Activated CD8-positive, alpha-beta memory T cell treated with anti-CD3 and anti-CD28 coated beads for 24 hours (primary cell): ENCODE data around the gene RACGAP1.
"Not testable (repeated sequence)": the region's sequence is repeated elsewhere in the genome, so short reads cannot be mapped to it uniquely, and the experiment has no call there.

Experiments
- DNase-seq: peaks from one replicate; pipeline ENCODE4 v3.0.0-alpha.2; 2020

The RACGAP1 gene

GRCh38 chr12:50055831-50056638 lies 30.7 kb upstream of the RACGAP1 start:
- peak; percentile 88 for DNase-seq

- DNase-seq, result no peak
These were observed 28.3 kb upstream of the RACGAP1 start for GRCh38 chr12:50053583-50053982.

- no peak for DNase-seq
These were observed 27.7 kb upstream of the RACGAP1 start for GRCh38 chr12:50052964-50053363.

- no peak for DNase-seq
These were observed 27.2 kb upstream of the RACGAP1 start for GRCh38 chr12:50052544-50052943.

GRCh38 chr12:50051101-50051806 lies 26.0 kb upstream of the RACGAP1 start:
- DNase-seq, result no peak

- DNase-seq, result no peak
These were observed 25.3 kb upstream of the RACGAP1 start for GRCh38 chr12:50050410-50051098.

- DNase-seq, result no peak
These were observed 24.8 kb upstream of the RACGAP1 start for GRCh38 chr12:50050119-50050385.

GRCh38 chr12:50049254-50050118 lies 24.2 kb upstream of the RACGAP1 start:
- no peak for DNase-seq

- DNase-seq, result no peak
These were observed 22.5 kb upstream of the RACGAP1 start for GRCh38 chr12:50047693-50048250.

- DNase-seq, result no peak
These were observed 18.6 kb upstream of the RACGAP1 start for GRCh38 chr12:50043854-50044253.

GRCh38 chr12:50043308-50043707 lies 18.0 kb upstream of the RACGAP1 start:
- DNase-seq, result no peak

GRCh38 chr12:50042693-50043092 lies 17.4 kb upstream of the RACGAP1 start:
- DNase-seq, result no peak

GRCh38 chr12:50041962-50042361 lies 16.7 kb upstream of the RACGAP1 start:
- DNase-seq, result no peak

- peak; percentile 50 for DNase-seq
These were observed 16.0 kb upstream of the RACGAP1 start for GRCh38 chr12:50041062-50041860.

- DNase-seq, result peak; percentile 55
These were observed 15.4 kb upstream of the RACGAP1 start for GRCh38 chr12:50040657-50041056.

GRCh38 chr12:50039151-50039835 lies 14.0 kb upstream of the RACGAP1 start:
- DNase-seq, result peak; percentile 98

- DNase-seq, result peak; percentile 15
These were observed 13.0 kb upstream of the RACGAP1 start for GRCh38 chr12:50038336-50038735.

GRCh38 chr12:50032854-50033581 lies 7.7 kb upstream of the RACGAP1 start:
- peak; percentile 53 for DNase-seq

GRCh38 chr12:50032515-50032853 lies 7.2 kb upstream of the RACGAP1 start:
- no peak for DNase-seq

- DNase-seq, result not testable (repeated sequence)
These were observed 5.2 kb upstream of the RACGAP1 start for GRCh38 chr12:50030449-50030848.

GRCh38 chr12:50026691-50027090 lies 1.4 kb upstream of the RACGAP1 start:
- no peak for DNase-seq
